ENCODE measurements around the gene GBGT1. TPM values are rescaled to one million over a fixed set of nuclear protein-coding genes. Genes with fewer than 3 reads are reported as not detected.
A peak's percentile ranks its signal among the peaks of the same experiment; 100 is the strongest.
"Not testable (repeated sequence)": the region's sequence is repeated elsewhere in the genome, so short reads cannot be mapped to it uniquely, and the experiment has no call there.

GBGT1 gene
- 1 to 10 TPM; 2.0 to 4.4 (median 3.3) TPM for total RNA-seq
- polyA plus RNA-seq = 1 to 10 TPM; 1.6 to 2.9 (median 2.7) TPM
- long read RNA-seq, donor 1, partial matches to known transcripts = 0 of 1 reads
- long read RNA-seq, donor 1, other reads (novel, unspliced or antisense) = 0 of 1 reads
- long read RNA-seq, donor 2, partial matches to known transcripts = 0 of 7 reads
- long read RNA-seq, donor 2, other reads (novel, unspliced or antisense) = 3 of 7 reads

DNA sequence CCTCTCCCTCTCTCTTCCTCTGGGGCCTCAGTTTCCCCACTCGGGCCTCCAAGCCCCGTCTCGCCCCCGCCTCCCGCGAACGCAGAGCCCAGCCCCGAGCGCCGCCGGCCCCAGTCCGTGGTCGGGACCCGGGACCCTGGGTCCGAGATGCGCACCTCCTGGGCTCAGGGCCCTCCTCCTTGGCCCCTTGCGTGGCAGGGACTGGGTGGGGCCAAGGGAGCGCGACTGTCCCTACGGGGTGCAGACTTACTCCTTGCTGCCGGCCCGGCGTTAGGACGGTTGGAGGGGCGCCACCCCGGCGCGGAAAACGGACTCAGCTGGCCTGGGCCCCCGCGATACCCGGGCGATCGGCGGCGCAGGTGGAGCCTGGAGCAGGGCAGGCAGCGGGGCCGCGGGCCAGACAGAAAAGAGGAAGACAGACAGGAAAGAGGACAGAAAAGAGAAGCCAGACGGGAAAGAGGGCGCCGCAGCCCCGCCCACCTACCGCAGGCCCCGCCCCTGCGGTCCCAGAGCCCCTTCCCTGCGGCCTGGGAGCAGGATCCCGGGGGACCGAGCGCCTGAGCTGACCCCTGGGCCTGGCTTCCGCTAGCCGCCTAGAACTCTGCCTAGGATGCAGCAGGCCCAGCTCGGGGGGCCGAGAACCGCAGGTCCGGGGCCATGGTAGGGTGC, at the start of gene GBGT1:
Gene GBGT1, minus strand, starts transcription at position 411 of the 669 bp plus-strand sequence. CDS start 1,502 bp downstream, outside the sequence.
- DNase-seq (peak; percentile 75 to 82), ATAC-seq (peak; percentile 31 to 64 (median 42))
- H3K36me3 ChIP-seq (ENCODE audit: insufficient read depth in 1 of 2, low read depth in 1 of 2) = peaks cover 0 to 3% of the 10 kb centered on the region in 2 donors
- peaks cover 15% of the 10 kb centered on the region for H3K4me1 ChIP-seq
- TF ChIP-seq, protein P1, sequence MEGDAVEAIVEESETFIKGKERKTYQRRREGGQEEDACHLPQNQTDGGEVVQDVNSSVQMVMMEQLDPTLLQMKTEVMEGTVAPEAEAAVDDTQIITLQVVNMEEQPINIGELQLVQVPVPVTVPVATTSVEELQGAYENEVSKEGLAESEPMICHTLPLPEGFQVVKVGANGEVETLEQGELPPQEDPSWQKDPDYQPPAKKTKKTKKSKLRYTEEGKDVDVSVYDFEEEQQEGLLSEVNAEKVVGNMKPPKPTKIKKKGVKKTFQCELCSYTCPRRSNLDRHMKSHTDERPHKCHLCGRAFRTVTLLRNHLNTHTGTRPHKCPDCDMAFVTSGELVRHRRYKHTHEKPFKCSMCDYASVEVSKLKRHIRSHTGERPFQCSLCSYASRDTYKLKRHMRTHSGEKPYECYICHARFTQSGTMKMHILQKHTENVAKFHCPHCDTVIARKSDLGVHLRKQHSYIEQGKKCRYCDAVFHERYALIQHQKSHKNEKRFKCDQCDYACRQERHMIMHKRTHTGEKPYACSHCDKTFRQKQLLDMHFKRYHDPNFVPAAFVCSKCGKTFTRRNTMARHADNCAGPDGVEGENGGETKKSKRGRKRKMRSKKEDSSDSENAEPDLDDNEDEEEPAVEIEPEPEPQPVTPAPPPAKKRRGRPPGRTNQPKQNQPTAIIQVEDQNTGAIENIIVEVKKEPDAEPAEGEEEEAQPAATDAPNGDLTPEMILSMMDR (IDR thresholded peaks at IDR 0.05) = no peak
- intact Hi-C loops (cut with DNase I) = no loop called here
- peak within 1 kb of the TSS; percentile 41 for H3K27ac ChIP-seq
- H3K27me3 ChIP-seq (ENCODE audit: insufficient read depth in 3 of 3, low read length in 2 of 3) = peaks cover 0 to 44% (median 12%) of the 10 kb centered on the region in 3 donors
- H3K4me3 ChIP-seq = peak within 1 kb of the TSS; percentile 71
- no peaks in the 10 kb centered on the region for H3K9me3 ChIP-seq
- WGBS, 3 donors = 2 to 4% (median 2%) methylated on average over 44 to 56 of the region's 56 CpGs

DNA sequence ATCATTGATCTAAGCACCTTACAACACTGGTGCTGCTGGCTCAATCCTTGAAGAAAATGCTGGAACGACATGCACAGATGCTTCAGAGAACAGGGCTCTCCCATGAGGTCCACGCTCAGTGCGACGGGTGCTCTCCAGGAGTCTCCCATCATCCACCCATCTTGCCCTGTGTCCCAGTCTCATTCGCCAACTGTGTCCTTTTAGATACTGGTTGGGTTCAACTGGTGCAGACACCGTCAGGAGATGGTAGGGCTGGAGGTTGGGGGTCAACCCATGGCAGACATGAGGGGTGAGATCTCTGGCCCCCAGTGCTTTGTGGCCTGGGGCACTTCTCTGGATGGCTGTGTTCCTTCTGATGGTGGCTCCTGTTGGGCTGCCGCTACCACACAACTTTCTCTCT, 46.9 kb upstream of the GBGT1 start:
- DNase-seq (no peak), ATAC-seq (no peak)
- H3K9me3 ChIP-seq = no peaks in the 10 kb centered on the region
- H3K27ac ChIP-seq = no peak overlapping the region
- whole genome bisulfite sequencing, 3 donors = 80 to 91% (median 89%) methylated on average over 7 of the region's 7 CpGs
- intact Hi-C loops (cut with DNase I) = no loop called here
- peaks cover 0 to 15% (median 8%) of the 10 kb centered on the region in 3 donors for H3K27me3 ChIP-seq (ENCODE audit: insufficient read depth in 3 of 3, low read length in 2 of 3)
- TF ChIP-seq, protein P1 (IDR thresholded peaks at IDR 0.05) = no peak
- no peaks in the 10 kb centered on the region for H3K4me1 ChIP-seq
- H3K36me3 ChIP-seq (ENCODE audit: insufficient read depth in 1 of 2, low read depth in 1 of 2) = no peaks in the 10 kb centered on the region
- no peak overlapping the region for H3K4me3 ChIP-seq

DNA sequence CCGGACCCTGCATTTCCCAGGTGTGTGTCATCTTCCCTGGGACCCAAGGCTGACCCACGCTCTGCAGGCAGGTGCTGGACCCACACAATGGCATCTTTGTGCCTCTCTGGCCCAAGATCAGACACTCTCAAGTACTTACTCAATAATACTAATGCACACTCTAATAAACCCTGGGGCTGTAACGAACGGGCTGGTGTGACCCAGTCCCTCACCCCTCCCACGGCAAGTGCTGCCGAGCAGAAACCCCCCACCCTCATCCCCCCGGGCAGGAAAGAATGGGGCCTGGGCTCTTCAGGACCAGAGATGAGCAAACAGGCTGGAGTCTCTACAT, 46.5 kb upstream of the GBGT1 start:
- H3K27ac ChIP-seq = no peak overlapping the region
- H3K36me3 ChIP-seq (ENCODE audit: insufficient read depth in 1 of 2, low read depth in 1 of 2) = no peaks in the 10 kb centered on the region
- DNase-seq = no peak
- 31 to 47% (median 41%) methylated on average over 7 of the region's 7 CpGs for WGBS, 3 donors
- peaks cover 0 to 15% (median 8%) of the 10 kb centered on the region in 3 donors for H3K27me3 ChIP-seq (ENCODE audit: insufficient read depth in 3 of 3, low read length in 2 of 3)
- no peaks in the 10 kb centered on the region for H3K9me3 ChIP-seq
- ATAC-seq = no peak
- intact Hi-C loops (cut with DNase I) = no loop called here
- H3K4me3 ChIP-seq = no peak overlapping the region
- TF ChIP-seq, protein P1 (IDR thresholded peaks at IDR 0.05) = no peak
- H3K4me1 ChIP-seq = no peaks in the 10 kb centered on the region

DNA sequence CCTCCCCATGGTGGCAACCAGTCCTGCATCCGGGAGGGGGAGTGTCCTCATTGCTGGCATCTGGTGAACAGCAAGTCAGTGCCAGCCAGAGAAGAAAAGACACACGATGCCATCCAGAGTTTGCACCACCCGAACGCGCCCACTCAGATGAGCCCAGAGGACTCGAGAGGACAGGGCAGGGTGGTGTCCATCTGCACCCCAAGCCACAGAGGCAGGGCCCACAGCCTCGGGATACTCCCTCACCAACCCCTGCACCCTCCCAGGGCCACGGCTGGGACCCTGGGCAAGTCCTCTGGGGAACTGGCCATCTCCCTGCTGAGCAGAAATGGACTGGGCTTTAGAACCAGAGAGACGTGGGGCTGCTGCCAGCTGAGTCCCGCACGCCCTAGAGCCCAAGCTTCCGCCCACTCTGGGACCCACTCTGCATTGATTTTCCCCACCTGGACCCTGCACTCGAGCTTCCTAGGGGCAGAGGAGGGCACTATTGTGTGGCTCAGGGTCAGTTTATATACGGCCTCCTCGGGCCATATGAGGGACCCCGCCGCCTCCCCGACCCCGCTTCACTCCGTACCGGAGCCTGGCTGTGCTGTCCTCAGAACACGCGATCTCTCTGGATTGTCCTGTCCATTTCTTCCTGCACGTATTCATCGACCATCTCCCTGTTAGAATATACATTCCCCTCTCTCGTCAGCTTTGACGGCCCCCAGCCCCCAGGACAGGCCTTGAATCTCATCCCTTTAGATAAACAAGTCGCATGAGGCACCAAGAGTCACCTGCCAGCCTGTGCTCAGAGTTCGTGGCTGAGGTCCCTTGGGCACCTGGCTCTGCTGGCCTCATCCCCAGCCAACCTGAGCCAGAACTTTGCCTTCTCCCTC, 45.9 kb upstream of the GBGT1 start:
- H3K36me3 ChIP-seq (ENCODE audit: insufficient read depth in 1 of 2, low read depth in 1 of 2); intact Hi-C loops (cut with DNase I); ATAC-seq; H3K9me3 ChIP-seq; H3K4me3 ChIP-seq; H3K4me1 ChIP-seq; DNase-seq; H3K27ac ChIP-seq: not testable (repeated sequence)
- H3K27me3 ChIP-seq (ENCODE audit: insufficient read depth in 3 of 3, low read length in 2 of 3) = peaks cover 0 to 17% (median 8%) of the 10 kb centered on the region in 3 donors
- 61 to 68% (median 64%) methylated on average over 27 to 29 of the region's 29 CpGs for WGBS, 3 donors

DNA sequence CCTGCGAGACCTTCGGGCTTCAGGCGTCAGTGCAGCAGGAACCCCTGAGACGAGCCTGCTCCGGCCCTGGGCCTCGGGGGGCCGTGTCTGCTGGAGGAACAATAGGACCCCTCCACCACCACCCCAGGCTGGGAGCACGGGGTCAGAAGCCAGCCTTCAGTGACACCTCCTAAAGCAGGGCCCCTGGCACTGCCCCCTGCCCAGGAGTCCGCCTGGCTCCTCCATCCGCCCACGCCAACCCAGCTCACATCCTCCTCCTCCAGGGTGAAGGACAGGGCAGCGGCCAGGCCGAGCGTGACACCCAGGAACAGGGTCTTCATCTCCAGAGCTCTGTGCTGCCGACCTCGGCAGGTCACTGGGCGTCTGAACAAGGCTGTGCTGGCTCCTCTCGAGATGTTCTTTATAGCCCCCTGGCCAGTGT, 45.2 kb upstream of the GBGT1 start, which contains the start of gene OBP2B:
Gene OBP2B, minus strand, starts transcription at position 371 of the 421 bp plus-strand sequence. Its CDS starts 51 bp downstream, at position 320.
- not testable (repeated sequence) for ATAC-seq, DNase-seq
- H3K27me3 ChIP-seq (ENCODE audit: insufficient read depth in 3 of 3, low read length in 2 of 3) = peaks cover 0 to 24% (median 10%) of the 10 kb centered on the region in 3 donors

DNA sequence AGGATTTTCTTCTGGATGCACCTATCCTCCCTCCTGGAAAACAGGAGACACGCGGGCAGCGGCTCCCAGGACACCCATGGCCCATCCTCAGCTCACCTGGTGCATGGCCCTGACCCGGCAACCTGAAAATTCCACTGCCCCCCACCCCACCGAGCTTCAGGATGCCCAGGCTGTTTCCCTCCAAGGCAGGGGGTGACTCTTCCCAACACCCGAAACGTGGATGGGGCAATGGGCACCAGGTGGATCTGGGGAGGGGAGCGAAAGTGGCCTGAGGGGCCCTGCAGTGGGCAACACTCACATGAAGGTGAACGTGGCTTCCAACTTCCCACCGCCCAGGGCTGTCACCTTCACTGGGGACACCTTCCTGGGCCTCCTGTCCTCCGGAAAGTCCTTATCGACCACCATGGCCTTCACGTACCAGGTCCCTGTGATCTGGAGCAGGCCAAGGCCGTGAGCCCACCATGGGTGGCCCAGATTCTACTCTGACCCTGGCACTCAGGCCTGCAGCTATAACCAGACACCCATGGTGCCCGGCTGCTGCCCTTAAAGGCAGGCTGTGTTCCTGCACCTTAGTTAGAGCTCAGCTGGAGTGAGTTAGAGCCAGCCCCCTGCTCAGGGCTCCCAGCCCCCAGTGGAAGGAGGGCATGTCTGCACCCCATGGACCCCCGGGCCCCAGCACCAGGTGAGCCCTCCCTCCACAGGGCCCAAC, 44.6 kb upstream of the GBGT1 start:
- ATAC-seq; intact Hi-C loops (cut with DNase I); H3K4me3 ChIP-seq; H3K36me3 ChIP-seq (ENCODE audit: insufficient read depth in 1 of 2, low read depth in 1 of 2); DNase-seq; H3K4me1 ChIP-seq; H3K27ac ChIP-seq; H3K9me3 ChIP-seq: not testable (repeated sequence)
- H3K27me3 ChIP-seq (ENCODE audit: insufficient read depth in 3 of 3, low read length in 2 of 3) = peaks cover 0 to 27% (median 10%) of the 10 kb centered on the region in 3 donors
- WGBS, 3 donors = 84 to 89% (median 86%) methylated on average over 12 of the region's 16 CpGs

More for the DNA sequence above, 45.2 kb upstream of the GBGT1 start, which contains the start of gene OBP2B:
- intact Hi-C loops (cut with DNase I); H3K9me3 ChIP-seq; H3K27ac ChIP-seq; H3K36me3 ChIP-seq (ENCODE audit: insufficient read depth in 1 of 2, low read depth in 1 of 2); H3K4me1 ChIP-seq; H3K4me3 ChIP-seq: not testable (repeated sequence)
- 66 to 77% (median 76%) methylated on average over 3 to 13 of the region's 18 CpGs for WGBS, 3 donors

All from psoas muscle (tissue), 8 donors.